ENCODE results near the gene KLHL10. TPM values are rescaled to one million over a fixed set of nuclear protein-coding genes. Genes with fewer than 3 reads are reported as not detected.
"Not testable (repeated sequence)": the region's sequence is repeated elsewhere in the genome, so short reads cannot be mapped to it uniquely, and the experiment has no call there.

Gene KLHL10
- total and polyA plus RNA-seq, 9 donors = 0.13 to 0.60 (median 0.23) TPM

- H3K27me3 ChIP-seq = no peaks in the 10 kb centered on the region
- no peak for TF ChIP-seq POLR2A (IDR thresholded peaks at IDR 0.05)
- TF ChIP-seq EP300 (IDR thresholded peaks at IDR 0.05) = no peak
- TF ChIP-seq CTCF (IDR thresholded peaks at IDR 0.05) = no peak
- intact Hi-C loops (cut with DNase I) = no loop called here
These were observed 2.3 kb upstream of the KLHL10 start for GRCh38 chr17:41835214-41835799.

GRCh38 chr17:41835800-41836549 lies 1.6 kb upstream of the KLHL10 start, which contains the start of gene NT5C3B:
TSS of gene NT5C3B (minus strand) at chr17:41836232. CDS start at chr17:41836193, 39 bp downstream.
- Histone ChIP-seq H3K27ac (peak within 1 kb of the TSS; percentile 83 to 91), H3K4me1 (ENCODE audit: insufficient read depth) (peaks cover 4% of the 10 kb centered on the region), H3K27me3 (no peaks in the 10 kb centered on the region), H3K9me3 (no peaks in the 10 kb centered on the region), H3K36me3 (no peaks in the 10 kb centered on the region), H3K4me3 (peak within 1 kb of the TSS; percentile 78)
- 0 to 1% (median 1%) methylated on average over 36 to 72 of the region's 72 CpGs for WGBS, 3 donors
- intact Hi-C loops (cut with DNase I) = no loop called here
- DNase-seq = peak; percentile 64 to 76 (median 69)
- TF ChIP-seq CTCF (IDR thresholded peaks at IDR 0.05) (no peak), EP300 (IDR thresholded peaks at IDR 0.05) (no peak), POLR2A (IDR thresholded peaks at IDR 0.05) (peak; percentile 32)

More at GRCh38 chr17:41835214-41835799, 2.3 kb upstream of the KLHL10 start:
- Histone ChIP-seq H3K9me3 (no peaks in the 10 kb centered on the region), H3K4me1 (ENCODE audit: insufficient read depth) (peaks cover 4% of the 10 kb centered on the region), H3K4me3 (peak overlapping the region; percentile 78), H3K27ac (peak overlapping the region; percentile 83 to 91), H3K36me3 (no peaks in the 10 kb centered on the region)
- 16 to 17% (median 16%) methylated on average over 12 to 13 of the region's 13 CpGs for WGBS, 3 donors
- peak in 1 of 5 donors; percentile 0 for DNase-seq

GRCh38 chr17:41836550-41837196 lies 952 bp upstream of the KLHL10 start:
- TF ChIP-seq CTCF (IDR thresholded peaks at IDR 0.05) (no peak), EP300 (IDR thresholded peaks at IDR 0.05) (no peak), POLR2A (IDR thresholded peaks at IDR 0.05) (no peak)
- intact Hi-C loops (cut with DNase I) = no loop called here
- Histone ChIP-seq H3K9me3 (no peaks in the 10 kb centered on the region), H3K4me3 (peak overlapping the region; percentile 78), H3K4me1 (ENCODE audit: insufficient read depth) (peaks cover 4% of the 10 kb centered on the region), H3K36me3 (no peaks in the 10 kb centered on the region), H3K27ac (no peak overlapping the region), H3K27me3 (no peaks in the 10 kb centered on the region)
- DNase-seq = peak in 2 of 5 donors; percentile 6 to 32
- 33 to 39% (median 37%) methylated on average over 21 of the region's 21 CpGs for WGBS, 3 donors

GRCh38 chr17:41839448-41839847 lies 1.8 kb downstream of the KLHL10 start:
- H3K27ac ChIP-seq; H3K9me3 ChIP-seq; H3K4me1 ChIP-seq (ENCODE audit: insufficient read depth); H3K27me3 ChIP-seq; H3K36me3 ChIP-seq; H3K4me3 ChIP-seq; DNase-seq; intact Hi-C loops (cut with DNase I): not testable (repeated sequence)
- WGBS, 3 donors = 92 to 100% (median 97%) methylated on average over 2 of the region's 2 CpGs

- H3K36me3 ChIP-seq; DNase-seq; H3K4me1 ChIP-seq (ENCODE audit: insufficient read depth); H3K4me3 ChIP-seq; H3K27me3 ChIP-seq; intact Hi-C loops (cut with DNase I); H3K9me3 ChIP-seq; H3K27ac ChIP-seq: not testable (repeated sequence)
- 95 to 97% (median 96%) methylated on average over 6 of the region's 6 CpGs for WGBS, 3 donors
These were observed 3.2 kb downstream of the KLHL10 start for GRCh38 chr17:41840781-41841180.

Data from ovary (tissue), 9 donors.